ENCODE measurements around the gene FARP2. TPM values are rescaled to one million over a fixed set of nuclear protein-coding genes. Genes with fewer than 3 reads are reported as not detected.

FARP2 gene
- total RNA-seq, 1 experiment from 2014 or later = 29.9 TPM

- Histone ChIP-seq H3K9me3 (ENCODE audit: low read length) (no peaks in the 10 kb centered on the region), H3K27me3 (ENCODE audit: low read length) (no peaks in the 10 kb centered on the region), H3K4me2 (ENCODE audit: low read length) (no peak overlapping the region), H3K79me2 (ENCODE audit: low read length) (peaks cover 15% of the 10 kb centered on the region), H3K9ac (ENCODE audit: low read length) (no peak overlapping the region), H3K4me1 (ENCODE audit: insufficient read depth, low read length) (no peaks in the 10 kb centered on the region), H4K20me1 (ENCODE audit: low read length) (no peaks in the 10 kb centered on the region), H3K27ac (ENCODE audit: low read length) (no peak overlapping the region), H3K36me3 (ENCODE audit: low read depth, low read length) (0 out of 2 replicates have a peak, but pooled peaks cover 10% of the 10 kb centered on the region), H3F3A (ENCODE audit: low read length, unreplicated experiment) (no peaks in the 10 kb centered on the region), H3K9me2 (replicated peaks; ENCODE audit: low read length) (no peaks in the 10 kb centered on the region), H3K4me3 (ENCODE audit: low read length) (no peak overlapping the region), H2AFZ (ENCODE audit: low read length) (no peak overlapping the region)
- TF ChIP-seq EZH2phosphoT487 (IDR thresholded peaks at IDR 0.05; ENCODE audit: borderline replicate concordance, low read length) (no peak), EZH2 (IDR thresholded peaks at IDR 0.05; ENCODE audit: low read length, unreplicated experiment) (no peak), CTCF (conservative IDR thresholded peaks at IDR 0.05; ENCODE audit: low read depth, low read length) (no peak)
- POLR2A ChIA-PET (ENCODE audit: unreplicated experiment) = no interaction called here
- CTCF ChIA-PET = no interaction called here
- intact Hi-C loops (cut with micrococcal nuclease) = no loop called here
- BruUV-seq (replicated peaks) = no TSS peak
- DNase-seq (no peak), ATAC-seq (no peak)
Observed at GRCh38 chr2:241496904-241497877, 141.1 kb downstream of the FARP2 start.

- no peaks in the 10 kb centered on the region for H3K9me3 ChIP-seq (ENCODE audit: low read length)
- intact Hi-C loops (cut with micrococcal nuclease) = no loop called here
- no peak for TF ChIP-seq EZH2phosphoT487 (IDR thresholded peaks at IDR 0.05; ENCODE audit: borderline replicate concordance, low read length)
- no peak for TF ChIP-seq CTCF (conservative IDR thresholded peaks at IDR 0.05; ENCODE audit: low read depth, low read length)
- TF ChIP-seq EZH2 (IDR thresholded peaks at IDR 0.05; ENCODE audit: low read length, unreplicated experiment) = no peak
- CTCF ChIA-PET = no interaction called here
- no peak for DNase-seq
- no peak overlapping the region for H3K4me2 ChIP-seq (ENCODE audit: low read length)
- no peaks in the 10 kb centered on the region for H3F3A ChIP-seq (ENCODE audit: low read length, unreplicated experiment)
- no peaks in the 10 kb centered on the region for H3K9me2 ChIP-seq (replicated peaks; ENCODE audit: low read length)
- H2AFZ ChIP-seq (ENCODE audit: low read length) = no peak overlapping the region
- no peaks in the 10 kb centered on the region for H3K27me3 ChIP-seq (ENCODE audit: low read length)
- no peak overlapping the region for H3K9ac ChIP-seq (ENCODE audit: low read length)
- H4K20me1 ChIP-seq (ENCODE audit: low read length) = no peaks in the 10 kb centered on the region
- H3K4me3 ChIP-seq (ENCODE audit: low read length) = no peak overlapping the region
- BruUV-seq (replicated peaks) = no TSS peak
- no peaks in the 10 kb centered on the region for H3K4me1 ChIP-seq (ENCODE audit: insufficient read depth, low read length)
- H3K79me2 ChIP-seq (ENCODE audit: low read length) = peaks cover 23% of the 10 kb centered on the region
- no peak for ATAC-seq
- POLR2A ChIA-PET (ENCODE audit: unreplicated experiment) = no interaction called here
- H3K36me3 ChIP-seq (ENCODE audit: low read depth, low read length) = 0 out of 2 replicates have a peak, but pooled peaks cover 10% of the 10 kb centered on the region
- H3K27ac ChIP-seq (ENCODE audit: low read length) = no peak overlapping the region
Observed at GRCh38 chr2:241498115-241499070, 142.3 kb downstream of the FARP2 start.

Measured in PC-3 (cell line).